GM23338 (cell line): ENCODE measurements around the gene DCDC1. TPM values are rescaled to one million over a fixed set of nuclear protein-coding genes. Genes with fewer than 3 reads are reported as not detected.

ENCODE experiments used
- ATAC-seq: fragments of 200-7000 bp; cut with Tn5 transposase; 3 replicates; pipeline ENCODE4 v1.9.1; 2020
- DNase-seq: peaks from one replicate; pipeline ENCODE4 v3.0.0-alpha.2; 2015; ENCODE audit warnings: low spot score
- H2AFZ ChIP-seq: fragments of 200-600 bp; sonication (generic); 2 replicates; pipeline ENCODE4 v1.8.0; 2016; ENCODE audit warnings: antibody characterized with exemption, mild to moderate bottlenecking, moderate library complexity
- H3F3A ChIP-seq: fragments of 200-600 bp; sonication (generic); replicated peaks from 2 replicates; pipeline ENCODE4 v1.8.0; 2017; ENCODE audit warnings: antibody characterized with exemption, mixed run types, low read depth
- H3K27ac ChIP-seq: fragments of 200-600 bp; sonication (generic); 2 replicates; pipeline ENCODE4 v1.6.1; 2016; ENCODE audit warnings: low read depth
- H3K27me3 ChIP-seq: fragments of 200-600 bp; sonication (generic); 2 replicates; pipeline ENCODE4 v1.8.0; 2016; ENCODE audit warnings: mild to moderate bottlenecking, mixed run types, moderate library complexity; ENCODE audit not compliant: insufficient read depth
- H3K36me3 ChIP-seq: fragments of 200-600 bp; sonication (generic); 2 replicates; pipeline ENCODE4 v1.8.0; 2016; ENCODE audit warnings: mild to moderate bottlenecking; ENCODE audit not compliant: insufficient read depth
- H3K4me1 ChIP-seq: fragments of 200-600 bp; sonication (generic); 2 replicates; pipeline ENCODE4 v1.8.0; 2016; ENCODE audit warnings: mild to moderate bottlenecking, moderate library complexity; ENCODE audit not compliant: insufficient read depth
- H3K4me2 ChIP-seq: fragments of 200-600 bp; sonication (generic); 2 replicates; pipeline ENCODE4 v1.7.1; 2017; ENCODE audit warnings: mixed run types
- H3K4me3 ChIP-seq: fragments of 200-600 bp; sonication (generic); 2 replicates; pipeline ENCODE4 v1.6.1; 2016; ENCODE audit warnings: mixed run types
- H3K79me2 ChIP-seq: fragments of 200-600 bp; sonication (generic); replicated peaks from 2 replicates; pipeline ENCODE4 v1.8.0; 2017; ENCODE audit warnings: mild to moderate bottlenecking; ENCODE audit not compliant: insufficient read depth
- H3K9me2 ChIP-seq: fragments of 200-600 bp; sonication (generic); 2 replicates; pipeline ENCODE4 v1.8.0; 2017; ENCODE audit not compliant: insufficient read depth
- H4K20me1 ChIP-seq: fragments of 200-600 bp; sonication (generic); replicated peaks from 2 replicates; pipeline ENCODE4 v1.8.0; 2017; ENCODE audit warnings: mild to moderate bottlenecking; ENCODE audit not compliant: insufficient read depth
- H3K27ac Mint-ChIP-seq: 2 replicates; pipeline ENCODE4 v1.8.0; 2020; ENCODE audit warnings: inconsistent platforms, mild to moderate bottlenecking, moderate library complexity, mixed read lengths
- H3K27me3 Mint-ChIP-seq: 3 replicates; pipeline ENCODE4 v1.8.0; 2022; ENCODE audit warnings: low read depth, mild to moderate bottlenecking, moderate library complexity, mixed read lengths, inconsistent platforms; ENCODE audit not compliant: insufficient read depth, poor library complexity
- H3K36me3 Mint-ChIP-seq: 3 replicates; pipeline ENCODE4 v1.8.0; 2021; ENCODE audit warnings: low read depth, mild to moderate bottlenecking, inconsistent platforms, moderate library complexity, mixed read lengths
- H3K4me1 Mint-ChIP-seq: 3 replicates; pipeline ENCODE4 v1.8.0; 2020; ENCODE audit warnings: mild to moderate bottlenecking, inconsistent platforms, mixed read lengths
- H3K4me3 Mint-ChIP-seq: 3 replicates; pipeline ENCODE4 v1.8.0; 2021; ENCODE audit warnings: moderate library complexity, mild to moderate bottlenecking, inconsistent platforms, mixed read lengths
- H3K9me3 Mint-ChIP-seq: 3 replicates; pipeline ENCODE4 v1.8.0; 2020; ENCODE audit warnings: moderate library complexity, mild to moderate bottlenecking, inconsistent platforms, mixed read lengths
- CREB1 ChIP-seq: fragments of 250-450 bp; sonication (Bioruptor Pico); IDR thresholded peaks from 2 replicates; pipeline ENCODE4 v1.5.0; 2020; ENCODE audit warnings: low read depth, mild to moderate bottlenecking, moderate library complexity
- EZH2 ChIP-seq: fragments of 200-600 bp; sonication (generic); IDR thresholded peaks from one replicate; pipeline ENCODE4 v1.8.0; 2017; ENCODE audit warnings: antibody characterized with exemption, mild to moderate bottlenecking, low read depth; ENCODE audit not compliant: unreplicated experiment
- STAT1 ChIP-seq: IDR thresholded peaks from one replicate; pipeline ENCODE4 v1.6.1; 2016; ENCODE audit warnings: antibody characterized with exemption; ENCODE audit not compliant: unreplicated experiment
- ZNF331 ChIP-seq: fragments of 250-450 bp; sonication (Bioruptor Pico); IDR thresholded peaks from 2 replicates; pipeline ENCODE4 v1.5.0; 2020; ENCODE audit warnings: low read depth, mild to moderate bottlenecking, moderate library complexity
- polyA plus RNA-seq: library from polyadenylated mRNA; unstranded; fragments of >200 nt; fragmentation: Nextera tagmentation; extraction: Ambion mirVana; gene quantifications from 2 replicates; pipeline ENCODE4 v1.2.1, GENCODE V29; 2016
- total RNA-seq: library from RNA; depleted of rRNA; stranded (reverse); fragments of >200 nt; shearing (Covaris generic); gene quantifications from 2 replicates; pipeline ENCODE4 v1.2.3, GENCODE V29; 2014
- TF ChIP-seq, protein P1 (sequence below): fragments of 250-450 bp; sonication (Bioruptor Pico); IDR thresholded peaks from 2 replicates; pipeline ENCODE4 v1.5.0; 2020; ENCODE audit warnings: mild to moderate bottlenecking, moderate library complexity
- TF ChIP-seq, protein P2 (sequence below): IDR thresholded peaks from 2 replicates; pipeline ENCODE4 v1.6.1; 2016; ENCODE audit warnings: antibody characterized with exemption

The DCDC1 gene
- total and polyA plus RNA-seq, 2 experiments from 2014 or later: 0.56 to 0.58 TPM

DNA sequence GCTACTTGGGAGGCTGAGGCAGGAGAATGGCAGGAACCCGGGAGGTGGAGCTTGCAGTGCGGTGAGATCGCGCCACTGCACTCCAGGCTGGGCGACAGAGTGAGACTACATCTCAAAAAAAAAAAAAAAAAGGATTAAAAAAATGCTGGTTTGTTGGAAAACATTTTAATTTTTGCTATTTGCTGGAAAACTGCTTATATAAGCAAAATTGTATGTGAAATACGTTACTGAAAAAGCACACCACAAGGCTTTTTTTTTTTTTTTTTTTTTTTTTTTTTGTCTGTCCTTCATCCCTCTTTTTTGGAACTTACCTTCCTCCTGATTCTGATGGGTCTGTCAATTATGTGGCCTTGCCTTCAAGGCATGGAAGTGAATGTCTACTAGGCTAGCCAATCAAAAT is 40.8 kb downstream of the DCDC1 start:
- no peak overlapping the region for H3K4me2 ChIP-seq
- H4K20me1 ChIP-seq: no peaks in the 10 kb centered on the region
- H3K4me3 Mint-ChIP-seq: no peak overlapping the region
- TF ChIP-seq, protein P1, sequence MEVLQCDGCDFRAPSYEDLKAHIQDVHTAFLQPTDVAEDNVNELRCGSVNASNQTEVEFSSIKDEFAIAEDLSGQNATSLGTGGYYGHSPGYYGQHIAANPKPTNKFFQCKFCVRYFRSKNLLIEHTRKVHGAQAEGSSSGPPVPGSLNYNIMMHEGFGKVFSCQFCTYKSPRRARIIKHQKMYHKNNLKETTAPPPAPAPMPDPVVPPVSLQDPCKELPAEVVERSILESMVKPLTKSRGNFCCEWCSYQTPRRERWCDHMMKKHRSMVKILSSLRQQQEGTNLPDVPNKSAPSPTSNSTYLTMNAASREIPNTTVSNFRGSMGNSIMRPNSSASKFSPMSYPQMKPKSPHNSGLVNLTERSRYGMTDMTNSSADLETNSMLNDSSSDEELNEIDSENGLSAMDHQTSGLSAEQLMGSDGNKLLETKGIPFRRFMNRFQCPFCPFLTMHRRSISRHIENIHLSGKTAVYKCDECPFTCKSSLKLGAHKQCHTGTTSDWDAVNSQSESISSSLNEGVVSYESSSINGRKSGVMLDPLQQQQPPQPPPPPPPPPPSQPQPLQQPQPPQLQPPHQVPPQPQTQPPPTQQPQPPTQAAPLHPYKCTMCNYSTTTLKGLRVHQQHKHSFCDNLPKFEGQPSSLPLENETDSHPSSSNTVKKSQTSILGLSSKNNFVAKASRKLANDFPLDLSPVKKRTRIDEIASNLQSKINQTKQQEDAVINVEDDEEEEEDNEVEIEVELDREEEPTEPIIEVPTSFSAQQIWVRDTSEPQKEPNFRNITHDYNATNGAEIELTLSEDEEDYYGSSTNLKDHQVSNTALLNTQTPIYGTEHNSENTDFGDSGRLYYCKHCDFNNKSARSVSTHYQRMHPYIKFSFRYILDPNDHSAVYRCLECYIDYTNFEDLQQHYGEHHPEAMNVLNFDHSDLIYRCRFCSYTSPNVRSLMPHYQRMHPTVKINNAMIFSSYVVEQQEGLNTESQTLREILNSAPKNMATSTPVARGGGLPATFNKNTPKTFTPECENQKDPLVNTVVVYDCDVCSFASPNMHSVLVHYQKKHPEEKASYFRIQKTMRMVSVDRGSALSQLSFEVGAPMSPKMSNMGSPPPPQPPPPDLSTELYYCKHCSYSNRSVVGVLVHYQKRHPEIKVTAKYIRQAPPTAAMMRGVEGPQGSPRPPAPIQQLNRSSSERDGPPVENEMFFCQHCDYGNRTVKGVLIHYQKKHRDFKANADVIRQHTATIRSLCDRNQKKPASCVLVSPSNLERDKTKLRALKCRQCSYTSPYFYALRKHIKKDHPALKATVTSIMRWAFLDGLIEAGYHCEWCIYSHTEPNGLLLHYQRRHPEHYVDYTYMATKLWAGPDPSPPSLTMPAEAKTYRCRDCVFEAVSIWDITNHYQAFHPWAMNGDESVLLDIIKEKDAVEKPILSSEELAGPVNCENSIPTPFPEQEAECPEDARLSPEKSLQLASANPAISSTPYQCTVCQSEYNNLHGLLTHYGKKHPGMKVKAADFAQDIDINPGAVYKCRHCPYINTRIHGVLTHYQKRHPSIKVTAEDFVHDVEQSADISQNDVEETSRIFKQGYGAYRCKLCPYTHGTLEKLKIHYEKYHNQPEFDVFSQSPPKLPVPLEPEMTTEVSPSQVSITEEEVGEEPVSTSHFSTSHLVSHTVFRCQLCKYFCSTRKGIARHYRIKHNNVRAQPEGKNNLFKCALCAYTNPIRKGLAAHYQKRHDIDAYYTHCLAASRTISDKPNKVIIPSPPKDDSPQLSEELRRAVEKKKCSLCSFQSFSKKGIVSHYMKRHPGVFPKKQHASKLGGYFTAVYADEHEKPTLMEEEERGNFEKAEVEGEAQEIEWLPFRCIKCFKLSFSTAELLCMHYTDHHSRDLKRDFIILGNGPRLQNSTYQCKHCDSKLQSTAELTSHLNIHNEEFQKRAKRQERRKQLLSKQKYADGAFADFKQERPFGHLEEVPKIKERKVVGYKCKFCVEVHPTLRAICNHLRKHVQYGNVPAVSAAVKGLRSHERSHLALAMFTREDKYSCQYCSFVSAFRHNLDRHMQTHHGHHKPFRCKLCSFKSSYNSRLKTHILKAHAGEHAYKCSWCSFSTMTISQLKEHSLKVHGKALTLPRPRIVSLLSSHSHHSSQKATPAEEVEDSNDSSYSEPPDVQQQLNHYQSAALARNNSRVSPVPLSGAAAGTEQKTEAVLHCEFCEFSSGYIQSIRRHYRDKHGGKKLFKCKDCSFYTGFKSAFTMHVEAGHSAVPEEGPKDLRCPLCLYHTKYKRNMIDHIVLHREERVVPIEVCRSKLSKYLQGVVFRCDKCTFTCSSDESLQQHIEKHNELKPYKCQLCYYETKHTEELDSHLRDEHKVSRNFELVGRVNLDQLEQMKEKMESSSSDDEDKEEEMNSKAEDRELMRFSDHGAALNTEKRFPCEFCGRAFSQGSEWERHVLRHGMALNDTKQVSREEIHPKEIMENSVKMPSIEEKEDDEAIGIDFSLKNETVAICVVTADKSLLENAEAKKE (CRISPR knock-in tag): no peak
- TF ChIP-seq EZH2 (no peak), STAT1 (no peak), ZNF331 (CRISPR knock-in tag) (no peak), CREB1 (CRISPR knock-in tag) (no peak)
- TF ChIP-seq, protein P2, sequence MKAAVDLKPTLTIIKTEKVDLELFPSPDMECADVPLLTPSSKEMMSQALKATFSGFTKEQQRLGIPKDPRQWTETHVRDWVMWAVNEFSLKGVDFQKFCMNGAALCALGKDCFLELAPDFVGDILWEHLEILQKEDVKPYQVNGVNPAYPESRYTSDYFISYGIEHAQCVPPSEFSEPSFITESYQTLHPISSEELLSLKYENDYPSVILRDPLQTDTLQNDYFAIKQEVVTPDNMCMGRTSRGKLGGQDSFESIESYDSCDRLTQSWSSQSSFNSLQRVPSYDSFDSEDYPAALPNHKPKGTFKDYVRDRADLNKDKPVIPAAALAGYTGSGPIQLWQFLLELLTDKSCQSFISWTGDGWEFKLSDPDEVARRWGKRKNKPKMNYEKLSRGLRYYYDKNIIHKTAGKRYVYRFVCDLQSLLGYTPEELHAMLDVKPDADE: no peak
- peaks cover 14% of the 10 kb centered on the region; the same call in 2 of the 3 replicates for H3K9me3 Mint-ChIP-seq
- no peaks in the 10 kb centered on the region for H3K4me1 ChIP-seq
- no peaks in the 10 kb centered on the region for H3K4me1 Mint-ChIP-seq
- H3F3A ChIP-seq: no peaks in the 10 kb centered on the region
- H3K9me2 ChIP-seq: no peaks in the 10 kb centered on the region; the same call in 1 of the 2 replicates
- H3K4me3 ChIP-seq: no peak overlapping the region
- no peaks in the 10 kb centered on the region for H3K79me2 ChIP-seq
- peaks cover 3% of the 10 kb centered on the region; the same call in 2 of the 3 replicates for H3K36me3 Mint-ChIP-seq
- no peak overlapping the region for H3K27ac Mint-ChIP-seq
- ATAC-seq (no peak), DNase-seq (no peak)
- H3K36me3 ChIP-seq: no peaks in the 10 kb centered on the region
- H3K27me3 ChIP-seq: no peaks in the 10 kb centered on the region
- H3K27ac ChIP-seq: no peak overlapping the region
- no peak overlapping the region for H2AFZ ChIP-seq
- peaks cover 4% of the 10 kb centered on the region for H3K27me3 Mint-ChIP-seq
